ENCODE results near the gene SHROOM2.

- TF ChIP-seq PKNOX1 (IDR thresholded peaks at IDR 0.05) (no peak), NFRKB (IDR thresholded peaks at IDR 0.05) (no peak), BHLHE40 (IDR thresholded peaks at IDR 0.05; ENCODE audit: borderline replicate concordance) (no peak), FOXM1 (IDR thresholded peaks at IDR 0.05; ENCODE audit: borderline replicate concordance) (no peak), TARDBP (IDR thresholded peaks at IDR 0.05) (no peak), ELF4 (IDR thresholded peaks at IDR 0.05) (no peak), LEF1 (IDR thresholded peaks at IDR 0.05; ENCODE audit: borderline replicate concordance) (no peak)
Observed at GRCh38 chrX:9907645-9908387, 121.6 kb downstream of the SHROOM2 start.
